NCI-H2081 (cell line): ENCODE data around the gene CATSPER3.

Source experiments
- DNase-seq, 2 experiments: peaks; one replicate each; lab custom pipeline; 2025; lab: John Stamatoyannopoulos, UW

Gene CATSPER3

GRCh38 chr5:134967607-134968006, at the start of gene CATSPER3:
TSS of gene CATSPER3 (plus strand) at chr5:134967907. CDS start at chr5:134967992, 85 bp downstream.
- no peak for DNase-seq

- no peak for DNase-seq
Observed at GRCh38 chr5:134918861-134919260, 48.8 kb upstream of the CATSPER3 start.

GRCh38 chr5:134920848-134921575, 46.7 kb upstream of the CATSPER3 start:
- no peak for DNase-seq

GRCh38 chr5:134932508-134932907, 35.2 kb upstream of the CATSPER3 start:
- DNase-seq, result no peak

- DNase-seq, result no peak
Observed at GRCh38 chr5:134934202-134934601, 33.5 kb upstream of the CATSPER3 start.

GRCh38 chr5:134935711-134936602, 31.8 kb upstream of the CATSPER3 start:
- DNase-seq, result no peak

GRCh38 chr5:134937526-134937925, 30.2 kb upstream of the CATSPER3 start:
- no peak for DNase-seq

GRCh38 chr5:134938030-134938429, 29.7 kb upstream of the CATSPER3 start:
- DNase-seq, result no peak

- DNase-seq, result no peak
Observed at GRCh38 chr5:134939500-134939899, 28.2 kb upstream of the CATSPER3 start.

GRCh38 chr5:134943547-134943946, 24.2 kb upstream of the CATSPER3 start:
- DNase-seq, result no peak

- no peak for DNase-seq
Observed at GRCh38 chr5:134944630-134945029, 23.1 kb upstream of the CATSPER3 start.

GRCh38 chr5:134945041-134945440, 22.7 kb upstream of the CATSPER3 start:
- no peak for DNase-seq

GRCh38 chr5:134948911-134949310, 18.8 kb upstream of the CATSPER3 start:
- no peak for DNase-seq

- no peak for DNase-seq
Observed at GRCh38 chr5:134949316-134949715, 18.4 kb upstream of the CATSPER3 start.

- DNase-seq, result no peak
Observed at GRCh38 chr5:134957920-134958608, 9.6 kb upstream of the CATSPER3 start.

GRCh38 chr5:134958755-134959154, 9.0 kb upstream of the CATSPER3 start:
- no peak for DNase-seq

- no peak for DNase-seq
Observed at GRCh38 chr5:134963098-134963497, 4.6 kb upstream of the CATSPER3 start.

GRCh38 chr5:134964359-134965270, 3.1 kb upstream of the CATSPER3 start:
- no peak for DNase-seq

GRCh38 chr5:134965271-134965825, 2.4 kb upstream of the CATSPER3 start:
- DNase-seq, result no peak

GRCh38 chr5:134968055-134968454, 348 bp downstream of the CATSPER3 start:
- no peak for DNase-seq

GRCh38 chr5:134969166-134969565, 1.5 kb downstream of the CATSPER3 start:
- DNase-seq, result no peak
